ENCODE measurements around the gene SPRYD7.
A peak's percentile ranks its signal among the peaks of the same experiment; 100 is the strongest.
"Not testable (repeated sequence)": the region's sequence is repeated elsewhere in the genome, so short reads cannot be mapped to it uniquely, and the experiment has no call there.

The SPRYD7 gene, protein sequence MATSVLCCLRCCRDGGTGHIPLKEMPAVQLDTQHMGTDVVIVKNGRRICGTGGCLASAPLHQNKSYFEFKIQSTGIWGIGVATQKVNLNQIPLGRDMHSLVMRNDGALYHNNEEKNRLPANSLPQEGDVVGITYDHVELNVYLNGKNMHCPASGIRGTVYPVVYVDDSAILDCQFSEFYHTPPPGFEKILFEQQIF
- total RNA-seq: 1.6 to 2.6 reads per million in 2 donors

DNA sequence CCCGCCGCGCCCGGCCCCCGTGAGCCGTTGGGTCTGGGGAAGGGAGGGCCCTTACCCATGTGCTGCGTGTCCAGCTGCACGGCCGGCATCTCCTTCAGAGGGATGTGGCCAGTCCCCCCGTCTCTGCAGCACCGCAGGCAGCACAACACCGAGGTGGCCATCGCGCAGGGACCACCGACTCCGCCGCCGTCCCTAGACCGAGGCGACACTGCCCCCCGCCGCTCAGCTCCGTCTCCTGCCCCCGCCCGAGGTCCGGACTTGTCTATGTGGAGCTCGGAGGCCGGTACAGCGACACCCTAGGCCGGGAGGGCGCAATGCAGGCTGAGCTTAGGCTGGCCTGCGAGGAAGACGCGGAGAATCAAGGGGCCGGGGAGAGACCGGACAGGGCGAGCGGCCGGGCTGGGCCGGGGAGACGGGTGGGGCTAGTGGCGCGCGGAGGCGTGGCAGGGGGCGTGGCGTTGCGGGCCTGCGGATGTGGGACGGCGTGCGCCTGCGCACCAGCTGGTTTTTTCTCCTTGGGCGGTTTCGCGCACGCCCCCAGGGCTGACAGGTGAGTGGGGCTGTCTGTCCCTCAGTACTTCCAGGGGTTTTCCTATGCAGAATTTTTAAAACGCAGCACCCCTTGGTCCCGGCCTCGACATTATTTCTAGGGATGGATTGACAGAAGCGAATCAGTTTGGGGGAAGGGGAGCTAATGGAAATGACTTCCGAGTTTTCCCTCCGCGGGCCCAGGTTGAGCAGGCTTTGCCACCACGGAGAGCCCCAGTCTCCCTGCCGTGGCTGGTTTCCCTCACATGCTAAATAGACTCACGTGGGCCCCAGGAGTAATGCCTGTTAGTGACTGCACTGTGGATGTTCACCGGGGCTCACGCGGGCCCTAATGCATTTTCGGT, at the start of gene SPRYD7:
Gene SPRYD7, minus strand, starts transcription at position 266 of the 893 bp plus-strand sequence. Its CDS starts 105 bp downstream, at position 161.
- peak; percentile 88 to 93 (median 88) for DNase-seq

DNA sequence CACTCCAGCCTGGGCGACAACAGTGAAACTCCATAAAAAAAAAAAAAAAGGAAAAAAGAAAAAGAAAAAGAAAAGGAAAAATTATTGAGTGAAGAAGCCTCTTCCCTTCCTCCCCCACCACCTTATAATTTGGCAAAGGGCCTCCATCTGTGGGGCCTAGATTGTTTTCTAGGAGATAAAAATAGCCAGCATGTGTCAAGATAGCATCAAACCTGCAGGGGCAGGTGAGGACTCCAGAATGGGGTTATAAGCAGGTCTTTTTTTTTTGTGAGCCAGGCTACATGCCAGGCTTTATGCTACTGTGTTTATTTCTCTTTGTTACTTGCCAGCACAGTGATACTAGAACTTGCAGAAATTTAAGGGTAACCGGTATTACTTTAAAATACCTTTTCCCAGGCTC, 49.0 kb upstream of the SPRYD7 start:
- DNase-seq: no peak

DNA sequence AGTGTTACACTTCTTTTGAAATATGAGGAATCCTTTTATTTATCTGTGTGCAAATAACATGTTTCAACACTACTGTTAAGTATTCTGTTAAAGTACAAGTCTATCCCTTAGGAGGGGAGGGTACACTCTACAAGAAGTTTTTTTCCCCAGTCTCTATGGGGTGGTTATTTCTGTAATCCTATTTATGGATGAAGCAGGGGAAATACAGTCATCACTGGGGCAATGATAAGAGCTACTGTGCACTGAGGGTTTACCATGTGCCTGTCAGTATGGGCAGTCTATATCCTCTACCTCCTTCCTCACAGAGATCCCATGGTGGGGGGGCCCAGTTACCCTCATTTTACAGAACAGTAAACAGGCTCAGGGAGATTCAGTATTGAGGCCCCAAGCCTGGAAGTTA, 44.1 kb upstream of the SPRYD7 start:
- no peak for DNase-seq

DNA sequence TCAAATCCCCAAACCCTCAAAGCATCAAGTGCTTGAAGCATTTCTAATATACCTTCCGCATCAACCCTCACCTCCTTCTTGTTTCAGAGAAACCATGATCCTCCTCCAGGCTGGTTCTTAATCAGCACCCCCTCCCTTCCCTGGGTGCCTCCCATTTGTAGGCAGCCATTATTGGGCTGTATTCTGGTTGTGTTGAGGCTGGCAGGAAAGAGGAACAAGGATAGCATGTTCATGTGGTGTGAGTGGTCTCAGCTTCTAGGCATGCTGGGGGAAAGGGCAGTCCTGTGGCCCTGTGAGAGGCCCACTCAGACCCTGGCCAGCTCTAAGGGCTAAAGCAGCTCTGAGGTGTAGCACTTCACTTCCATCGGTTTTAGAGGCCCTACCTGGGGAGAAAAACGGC, 41.9 kb upstream of the SPRYD7 start:
- no peak for DNase-seq

DNA sequence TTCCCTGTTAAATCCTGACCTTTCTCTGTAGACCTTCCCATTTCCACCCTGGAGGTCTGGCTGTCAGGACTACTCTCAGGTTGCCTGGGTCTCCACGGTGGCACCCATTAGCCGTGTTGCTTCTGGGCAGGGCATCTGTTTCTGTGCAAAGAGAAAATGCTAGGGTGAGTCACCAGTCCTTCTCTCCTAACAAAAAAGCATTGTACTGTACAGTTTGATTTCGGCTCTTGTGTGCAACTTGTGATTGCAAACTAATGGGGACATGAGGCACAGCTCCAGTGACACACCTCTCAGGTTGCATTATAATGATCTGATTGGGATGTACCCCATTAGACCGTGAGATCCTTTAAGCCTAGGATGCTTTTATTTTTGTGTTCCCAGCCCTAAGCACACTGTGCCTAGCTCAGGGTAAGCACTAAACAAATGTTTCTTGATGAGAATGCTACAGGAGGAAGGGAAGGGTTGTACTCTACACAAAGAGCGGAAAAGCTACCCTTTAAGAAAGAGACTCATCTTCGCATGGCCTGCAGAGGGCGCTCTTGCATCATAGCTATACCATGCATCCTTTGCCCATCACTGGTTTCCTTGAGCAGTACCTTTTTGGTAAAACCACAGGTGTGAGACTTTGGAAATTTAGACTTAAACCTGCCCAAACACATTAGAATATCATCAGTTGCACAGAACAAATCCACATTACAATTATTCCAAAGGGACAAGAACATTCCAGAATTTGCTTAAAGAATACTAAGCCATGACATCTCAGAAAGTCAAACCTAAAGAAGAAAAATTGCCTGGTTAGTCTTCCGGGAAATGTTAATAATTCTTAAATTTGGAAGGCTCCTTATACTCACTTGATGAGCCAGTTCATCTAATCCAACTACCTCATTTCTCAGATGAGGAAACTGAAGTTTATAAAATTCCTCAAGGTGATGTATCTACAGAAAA, 40.4 kb upstream of the SPRYD7 start:
- DNase-seq: peak; percentile 49 to 76 (median 61)

DNA sequence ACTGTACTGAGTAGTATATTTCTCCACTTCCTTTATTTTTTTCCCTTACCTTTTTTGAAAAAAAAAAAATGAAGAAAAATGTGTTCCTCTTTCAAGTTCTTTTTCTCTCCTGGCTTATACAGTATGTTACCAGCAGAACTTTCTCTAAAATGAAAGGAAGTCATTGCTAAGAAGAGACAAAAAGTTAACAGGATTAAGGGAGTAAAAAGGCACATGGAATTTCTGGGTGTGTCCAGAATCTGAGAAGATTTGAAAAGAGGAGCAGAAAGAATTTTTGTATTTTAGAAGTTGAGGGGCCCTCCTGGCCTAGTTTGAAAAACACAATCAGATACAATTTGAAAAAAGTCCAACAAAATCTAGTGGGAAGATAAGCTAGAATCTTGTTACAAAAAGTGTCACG, 39.7 kb upstream of the SPRYD7 start:
- DNase-seq: no peak

DNA sequence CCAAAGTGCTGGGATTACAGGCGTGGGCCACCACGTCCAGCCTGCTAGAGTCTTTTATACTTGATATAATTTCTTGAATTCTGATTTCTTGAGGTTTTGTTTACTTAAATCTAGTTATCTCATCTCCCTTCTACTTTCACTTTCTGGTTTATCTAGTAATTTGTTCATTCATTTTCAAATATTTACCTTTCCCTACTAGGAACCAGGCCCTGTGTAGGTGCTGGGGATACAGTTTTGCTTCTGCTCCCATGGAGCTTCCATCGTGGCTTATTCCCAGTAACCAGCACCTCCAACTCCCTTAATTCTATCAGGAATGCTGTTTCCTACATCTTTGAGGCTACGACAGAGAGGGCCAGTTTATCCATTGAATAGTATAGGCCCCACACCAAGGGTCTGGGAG, 36.6 kb upstream of the SPRYD7 start:
- no peak for DNase-seq

DNA sequence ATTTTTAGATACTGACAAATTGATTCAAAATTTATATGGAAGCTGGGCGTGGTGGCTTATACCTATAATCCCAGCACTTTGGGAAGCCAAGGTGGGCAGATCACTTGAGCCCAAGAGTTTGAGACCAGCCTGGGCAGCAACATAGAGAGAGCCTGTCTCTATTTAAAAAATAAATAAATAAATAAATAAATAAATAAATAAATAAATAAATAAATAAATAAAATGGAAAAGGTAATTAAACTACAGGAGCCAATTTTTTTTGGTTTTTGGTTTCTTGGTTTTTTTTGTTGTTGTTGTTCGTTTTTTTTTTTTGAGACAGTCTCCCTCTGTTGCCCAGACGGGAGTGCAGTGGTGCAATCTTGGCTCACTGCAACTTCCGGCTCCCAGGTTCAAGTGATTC, 31.3 kb upstream of the SPRYD7 start:
- no peak for DNase-seq

DNA sequence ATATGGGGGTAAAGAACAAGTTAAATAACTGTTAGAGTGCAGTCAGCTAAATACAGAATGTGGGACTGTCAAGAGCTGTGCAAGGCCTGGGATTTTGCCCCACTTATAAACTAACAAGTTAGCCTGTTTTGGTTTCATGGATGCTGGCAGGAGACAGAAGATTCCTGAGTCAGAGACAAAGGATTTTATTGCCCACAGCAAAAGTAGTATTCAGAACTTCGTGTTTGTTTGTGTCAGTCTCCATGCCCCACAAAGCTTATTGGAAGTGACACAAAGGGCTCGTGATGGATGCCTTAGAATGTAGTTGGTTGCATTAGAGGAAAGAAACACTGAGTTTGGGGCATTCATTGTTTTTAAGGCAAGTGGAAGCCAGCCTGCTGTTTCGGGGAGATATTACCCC, 22.2 kb upstream of the SPRYD7 start:
- no peak for DNase-seq

DNA sequence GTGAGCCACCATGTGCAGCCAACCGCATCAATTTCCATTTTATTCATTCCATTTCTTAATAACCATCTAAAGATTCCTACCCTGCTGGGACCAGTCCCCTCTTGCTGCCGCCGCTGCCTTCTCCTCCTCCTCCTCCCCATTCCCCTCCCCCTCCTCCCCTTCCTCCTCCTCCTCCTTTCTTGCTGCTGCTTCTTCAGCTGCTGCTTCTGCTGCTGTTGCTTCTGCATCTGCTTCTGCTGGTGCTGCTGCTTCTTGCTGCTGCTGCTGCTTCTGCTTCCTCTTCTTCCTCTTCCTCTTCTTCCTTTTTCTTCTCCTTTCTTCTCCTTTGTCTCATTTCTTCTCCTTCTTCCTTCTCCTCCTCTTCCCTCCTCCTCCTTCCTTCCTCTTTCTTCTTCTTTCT, 20.0 kb upstream of the SPRYD7 start:
- DNase-seq: no peak

DNA sequence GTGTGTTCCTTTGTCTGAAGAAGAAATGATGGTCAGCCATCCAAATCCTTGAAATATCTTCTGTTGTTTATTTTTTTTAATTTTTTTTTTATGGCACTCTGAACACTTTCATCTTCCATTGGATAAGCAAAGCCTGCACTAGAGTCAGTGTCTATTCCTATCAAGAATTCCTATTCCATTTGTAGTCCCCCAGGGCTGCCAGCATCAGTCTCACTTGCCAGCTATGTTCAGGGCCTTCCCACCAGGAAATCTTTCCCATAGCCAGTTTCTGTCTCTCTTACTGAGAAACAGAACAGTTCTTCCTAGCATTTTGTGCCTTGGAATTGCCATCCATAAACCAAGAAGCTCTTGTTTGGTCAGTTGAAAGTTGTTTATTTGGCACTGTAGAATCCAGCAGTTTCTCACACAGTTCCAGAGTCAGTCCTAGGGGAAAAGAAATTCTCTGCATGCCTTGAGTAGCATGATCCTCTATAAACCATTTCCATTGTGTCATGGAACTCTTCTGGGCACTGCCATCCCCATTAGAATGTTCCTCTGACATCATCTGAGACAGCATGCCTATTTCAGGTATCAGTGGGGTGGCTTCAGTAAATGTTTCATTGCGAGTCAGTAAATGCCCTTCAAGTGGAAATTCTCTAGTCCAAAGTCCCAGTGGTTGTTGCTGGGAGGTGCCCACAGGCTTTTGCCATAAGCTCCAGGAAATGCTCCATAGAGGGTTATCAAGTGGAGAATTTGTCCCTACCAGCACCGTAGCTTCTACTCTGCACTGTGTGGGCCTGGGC, 18.7 kb upstream of the SPRYD7 start:
- no peak for DNase-seq

DNA sequence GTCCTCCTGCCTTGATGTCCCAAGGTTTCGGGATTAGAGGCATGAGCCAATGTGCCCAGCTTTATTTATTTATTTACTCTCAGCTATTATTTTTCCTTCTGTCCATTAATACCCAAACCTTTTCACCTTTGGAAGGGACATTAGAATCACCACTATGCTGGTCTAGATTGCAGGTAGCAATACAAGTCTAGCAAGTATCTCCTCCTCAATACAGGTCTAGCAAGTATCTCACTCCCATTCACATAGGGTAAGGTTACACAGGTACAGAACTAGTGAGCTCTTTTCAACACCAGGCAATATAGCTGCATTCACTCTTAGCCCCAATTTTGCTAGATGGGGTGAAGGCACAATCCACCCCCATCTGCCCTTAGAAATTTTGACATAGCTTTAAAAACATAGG, 17.4 kb upstream of the SPRYD7 start:
- no peak for DNase-seq

DNA sequence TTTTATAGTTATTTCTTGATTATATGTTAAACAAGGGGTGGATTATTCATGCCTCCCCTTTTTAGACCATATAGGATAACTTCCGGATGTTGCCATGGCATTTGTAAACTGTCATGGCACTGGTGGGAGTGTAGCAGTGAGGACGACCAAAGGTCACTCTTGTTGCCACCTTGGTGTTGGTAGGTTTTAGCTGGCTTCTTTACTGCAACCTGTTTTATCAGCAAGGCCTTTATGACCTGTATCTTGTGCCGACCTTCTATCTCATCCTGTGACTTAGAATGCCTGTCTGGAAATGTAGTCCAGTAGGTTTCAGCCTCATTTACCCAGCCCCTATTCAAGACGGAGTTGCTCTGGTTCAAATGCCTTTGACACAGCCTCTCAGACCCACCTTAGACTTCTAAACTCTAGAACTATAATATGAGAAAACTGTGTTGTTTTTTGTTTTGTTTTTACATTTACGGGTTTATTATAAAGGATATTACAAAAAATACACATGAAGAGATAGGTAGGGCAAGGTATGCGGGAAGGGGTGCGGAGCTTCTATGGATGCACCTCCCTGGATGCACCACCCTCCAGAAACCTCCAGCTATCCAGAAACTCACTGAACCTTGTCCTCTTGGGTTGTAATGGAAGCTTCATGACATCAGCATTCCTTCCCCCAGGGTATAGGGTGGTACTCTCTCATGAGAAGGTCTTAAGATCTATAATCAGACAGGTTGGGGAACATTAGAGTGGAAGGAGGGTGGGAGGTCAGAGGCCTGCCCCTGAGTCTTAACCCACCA, 15.8 kb upstream of the SPRYD7 start:
- no peak for DNase-seq

DNA sequence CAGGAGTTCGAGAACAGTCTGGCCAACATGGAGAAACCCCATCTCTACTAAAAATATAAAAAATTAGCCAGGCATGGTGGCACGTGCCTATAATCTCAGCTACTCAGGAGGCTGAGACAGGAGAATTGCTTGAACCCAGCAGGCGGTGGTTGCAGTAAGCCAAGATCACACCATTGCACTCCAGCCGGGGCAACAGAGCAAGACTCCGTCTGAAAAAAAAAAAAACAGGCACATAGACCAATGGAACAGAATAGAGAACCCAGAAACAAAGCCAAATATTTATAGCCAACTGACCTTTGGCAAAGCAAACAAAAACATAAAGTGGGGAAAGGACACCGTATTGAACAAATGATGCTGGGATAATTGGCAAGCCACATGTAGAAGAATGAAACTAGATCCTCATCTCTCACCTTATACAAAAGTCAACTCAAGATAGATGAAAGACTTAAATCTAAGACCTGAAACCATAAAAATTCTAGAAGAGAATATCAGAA, 12.7 kb upstream of the SPRYD7 start:
- not testable (repeated sequence) for DNase-seq

DNA sequence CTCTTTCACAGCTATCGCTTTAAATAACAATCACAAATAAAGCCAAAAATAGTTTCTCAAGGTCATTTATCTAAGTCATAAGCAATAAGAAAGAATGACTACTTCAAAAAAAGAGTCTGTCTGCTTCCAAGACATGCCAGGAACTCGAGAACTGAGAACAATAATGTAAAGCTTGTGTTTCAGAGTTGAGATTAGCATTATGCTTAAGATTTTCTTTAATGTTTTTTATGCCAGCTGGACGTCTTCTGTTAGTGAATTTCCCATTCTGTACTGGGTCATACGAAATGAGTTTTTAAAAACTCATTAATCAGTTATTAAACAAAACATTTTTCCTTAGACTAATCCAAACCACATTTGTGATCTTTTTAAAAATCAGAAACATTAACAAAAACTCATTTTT, 3.2 kb upstream of the SPRYD7 start:
- no peak for DNase-seq

DNA sequence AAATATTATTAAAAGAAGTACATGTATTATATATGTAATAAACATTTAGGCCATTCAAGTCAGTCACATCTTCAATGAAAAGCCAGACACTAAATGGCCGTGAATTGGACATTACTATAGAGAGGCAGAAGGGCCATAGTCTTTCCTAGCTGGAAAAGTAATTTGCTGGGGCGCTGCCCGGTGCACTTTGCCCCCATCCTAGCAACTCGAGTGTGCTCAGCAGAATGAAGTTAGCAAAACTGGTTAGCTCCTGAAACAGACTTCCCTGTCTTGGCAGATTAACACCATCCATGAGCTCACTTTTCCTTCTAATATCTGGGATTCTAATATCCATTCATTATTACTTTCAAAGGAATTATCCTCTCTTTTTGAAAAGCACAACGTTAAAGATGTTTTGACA, 2.8 kb upstream of the SPRYD7 start:
- DNase-seq: no peak

DNA sequence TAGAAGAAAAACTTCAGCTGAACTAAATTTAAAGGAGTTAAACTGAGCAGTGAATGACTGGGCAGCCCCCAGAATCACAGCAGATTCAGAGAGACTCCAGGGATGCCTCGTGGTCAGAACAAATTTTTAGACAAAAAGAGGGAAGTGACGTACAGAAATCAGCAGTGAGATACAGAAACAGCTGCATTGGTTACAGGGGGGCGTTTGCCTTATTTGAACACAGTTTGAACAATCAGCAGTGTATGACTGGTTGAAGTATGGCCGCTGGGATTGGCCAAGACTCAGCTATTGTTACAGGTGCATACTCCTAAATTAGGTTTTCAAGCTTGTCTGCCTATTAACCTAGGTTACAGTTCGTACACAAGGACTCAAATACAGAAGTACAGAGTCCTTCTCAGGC, 2.2 kb upstream of the SPRYD7 start:
- no peak for DNase-seq

DNA sequence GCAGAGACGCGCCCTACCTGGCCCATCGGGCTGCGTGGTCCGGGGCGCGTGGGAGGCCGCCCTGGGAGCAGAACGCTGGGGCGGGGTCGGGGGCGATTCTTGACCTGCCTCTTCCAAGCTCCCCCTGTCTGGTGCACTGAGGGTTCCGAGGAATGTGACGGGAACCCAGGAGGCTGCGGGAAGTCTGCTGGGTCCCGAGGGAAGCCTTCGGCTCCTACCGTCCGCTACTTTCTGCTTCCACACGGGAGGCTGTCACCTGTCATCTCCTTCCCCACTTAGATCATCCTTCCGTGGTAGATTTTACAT, 781 bp upstream of the SPRYD7 start:
- DNase-seq: no peak

DNA sequence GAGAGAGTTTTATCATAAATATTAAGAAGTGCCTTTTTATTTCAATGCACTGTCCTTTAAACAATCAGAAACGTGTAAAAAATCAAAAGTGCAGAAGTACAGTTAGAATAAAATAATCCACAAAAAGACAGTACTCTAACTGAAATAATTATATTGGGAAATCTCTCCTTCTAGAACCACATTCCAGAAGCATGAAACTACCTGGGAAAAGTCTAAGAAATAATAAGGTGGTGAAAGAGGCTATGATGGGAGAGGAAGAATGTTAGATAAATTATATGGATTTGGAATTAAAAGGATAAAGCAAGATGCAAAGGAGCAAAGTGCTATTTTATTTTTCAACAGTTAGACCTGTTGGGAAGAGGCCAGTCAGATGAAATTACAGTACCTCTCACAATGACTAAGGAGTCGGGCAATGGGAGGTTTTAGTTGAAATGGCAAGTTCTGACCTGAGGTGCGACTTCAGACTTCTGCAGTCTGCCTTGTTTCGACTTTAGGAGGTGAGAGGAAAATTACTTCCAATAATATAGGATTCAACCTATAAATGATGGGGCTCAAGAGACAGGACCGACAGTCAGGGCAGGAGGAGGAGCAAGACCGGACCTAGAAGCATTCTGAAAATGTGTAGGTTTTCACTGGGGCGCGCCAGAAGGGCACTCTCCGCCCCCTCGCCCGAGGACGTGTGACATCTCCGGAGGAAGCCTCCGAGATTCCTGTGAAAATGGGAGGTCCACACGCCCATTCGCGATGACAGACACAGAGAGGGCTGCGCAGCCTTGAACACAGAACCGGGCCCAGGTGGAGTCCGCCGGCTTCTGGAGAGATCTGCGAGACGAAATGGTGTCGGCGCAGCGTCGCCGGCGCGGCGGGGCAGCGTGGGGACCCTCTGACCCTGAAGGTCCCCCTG, 717 bp downstream of the SPRYD7 start:
- DNase-seq: peak in 4 of 5 experiments; percentile 6 to 35 (median 12)

DNA sequence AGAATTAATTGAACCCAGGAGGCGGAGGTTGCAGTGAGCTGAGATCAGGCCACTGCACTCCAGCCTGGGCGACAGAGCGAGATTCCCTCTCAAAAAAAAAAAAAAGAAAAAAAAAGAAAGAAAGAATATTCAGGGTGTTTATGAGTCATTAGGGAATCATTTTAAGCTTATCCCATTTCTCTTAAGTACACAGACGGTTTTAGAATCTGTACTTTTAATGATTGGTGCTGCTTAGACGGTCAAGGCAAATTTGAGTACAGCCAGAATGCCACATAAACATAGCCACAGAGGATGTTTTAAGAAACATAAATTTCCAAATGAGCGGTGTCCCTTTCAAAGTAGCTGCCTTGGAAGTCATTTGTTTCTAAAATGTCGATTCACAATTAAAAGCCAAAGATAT, 2.6 kb downstream of the SPRYD7 start:
- no peak for DNase-seq
